ENCODE data around the gene SFRP2.

SFRP2 gene

GRCh38 chr4:153765894-153766293 lies 23.0 kb downstream of the SFRP2 start:
- H3K4me3 ChIP-seq (ENCODE audit: control insufficient read depth, low read depth, low read length): no peak overlapping the region
- no peak for DNase-seq (ENCODE audit: low read depth)
- TF ChIP-seq CTCF (IDR thresholded peaks at IDR 0.05; ENCODE audit: control insufficient read depth, insufficient read depth, low read depth, low read length, missing control alignments): no peak

DNA sequence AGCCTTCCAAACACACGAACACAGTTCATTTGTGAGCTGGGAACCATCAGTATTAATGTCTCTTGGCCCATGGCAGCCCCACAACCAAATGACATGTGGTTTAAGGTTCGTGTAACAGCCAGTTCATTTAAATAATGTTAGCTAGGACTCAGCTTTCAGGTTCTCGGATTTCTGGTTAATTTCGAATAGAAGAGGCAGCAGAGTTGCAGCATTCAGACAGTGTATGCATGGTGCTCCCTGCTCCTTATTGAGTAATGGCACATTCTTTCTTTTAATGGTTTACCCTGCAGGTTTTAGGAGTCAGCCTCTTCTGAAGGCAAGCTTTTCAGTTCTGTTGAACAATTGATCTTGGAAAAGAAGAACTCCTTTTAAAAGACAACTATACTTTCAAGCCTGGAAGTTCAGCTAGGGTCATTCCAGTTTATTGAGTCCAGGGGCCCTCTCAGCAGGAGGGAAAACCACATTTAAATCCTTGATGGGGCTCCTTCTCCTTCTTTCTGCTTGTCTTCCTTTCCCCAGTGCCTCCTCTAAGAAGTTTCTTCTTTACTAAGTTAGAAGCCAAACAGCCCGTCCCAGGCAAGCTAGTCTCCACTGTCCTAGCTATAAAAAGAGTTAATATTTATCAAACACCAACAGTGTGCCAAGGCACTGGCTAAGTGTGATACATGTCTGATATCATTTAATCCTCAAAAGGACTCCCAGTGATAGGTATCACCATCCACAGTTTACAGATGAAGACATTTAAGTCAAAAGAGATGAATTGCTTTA lies 24.1 kb downstream of the SFRP2 start:
- no peak for TF ChIP-seq CTCF (IDR thresholded peaks at IDR 0.05; ENCODE audit: control insufficient read depth, insufficient read depth, low read depth, low read length, missing control alignments)
- DNase-seq (ENCODE audit: low read depth): no peak
- no peak overlapping the region for H3K4me3 ChIP-seq (ENCODE audit: control insufficient read depth, low read depth, low read length)

DNA sequence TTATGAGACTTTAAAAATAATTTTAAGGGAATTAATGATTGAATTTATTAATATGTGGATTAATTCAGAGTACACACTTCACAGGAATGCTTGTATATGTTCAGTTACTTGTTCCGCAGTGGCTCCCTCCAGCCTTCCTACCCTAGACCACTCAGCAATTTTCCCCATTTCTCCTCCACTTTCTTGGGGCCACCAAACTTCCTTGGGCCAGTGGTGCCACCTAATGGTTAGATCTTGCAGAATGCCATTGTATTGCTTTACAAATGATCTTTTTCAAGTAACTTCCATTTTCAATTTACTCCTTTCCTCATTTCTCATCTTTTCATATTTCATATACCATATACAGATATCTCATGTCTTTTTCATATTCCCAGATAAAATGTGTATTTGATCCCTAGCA lies 25.5 kb downstream of the SFRP2 start:
- peak; percentile 7 for TF ChIP-seq CTCF (IDR thresholded peaks at IDR 0.05; ENCODE audit: control insufficient read depth, insufficient read depth, low read depth, low read length, missing control alignments)
- no peak for DNase-seq (ENCODE audit: low read depth)
- no peak overlapping the region for H3K4me3 ChIP-seq (ENCODE audit: control insufficient read depth, low read depth, low read length)

DNA sequence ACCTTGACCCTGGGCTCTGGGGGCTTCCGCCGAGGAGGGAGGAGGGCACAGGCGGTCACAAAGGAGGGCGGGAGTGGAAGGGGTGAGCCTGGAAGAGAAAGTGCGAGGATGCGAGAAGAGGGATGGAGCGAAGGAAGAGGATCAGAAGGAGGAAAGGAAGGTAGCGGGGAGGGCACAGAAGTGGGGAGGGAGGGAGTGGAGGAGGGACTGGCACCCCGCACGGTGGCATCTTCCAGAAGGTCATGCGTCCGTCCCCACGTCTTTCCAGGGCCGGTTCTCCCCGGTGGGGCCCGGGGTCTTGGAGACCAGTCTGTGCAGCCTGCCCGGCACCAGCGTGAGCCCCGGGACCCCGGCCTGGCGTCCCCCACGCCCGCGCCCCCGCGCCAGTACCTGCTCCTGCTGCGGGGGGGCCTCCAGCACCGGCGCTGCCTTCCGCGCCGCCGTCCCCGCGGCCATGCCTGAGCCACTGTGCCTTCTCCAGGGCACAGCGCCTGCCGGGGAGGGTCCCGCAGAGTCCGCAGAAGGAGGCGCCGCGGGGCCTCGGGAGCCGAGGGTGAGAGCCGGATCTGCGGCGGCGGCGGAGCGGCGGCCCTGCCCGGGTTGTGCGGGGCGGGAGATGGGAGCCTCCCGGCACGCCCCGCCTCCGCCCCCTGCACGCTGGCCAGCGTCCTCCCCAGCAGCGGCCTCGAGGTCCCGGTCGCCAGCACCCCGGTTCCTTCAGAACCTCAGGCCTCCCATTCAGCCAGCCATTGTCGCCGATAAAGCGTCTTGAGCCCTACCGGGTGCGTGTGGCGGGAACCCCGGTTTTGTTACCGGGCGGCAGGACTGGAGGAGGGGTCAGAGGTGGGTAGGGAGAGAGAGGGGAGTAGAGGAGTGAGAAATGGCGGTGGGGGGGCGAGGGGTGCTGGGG lies 29.2 kb downstream of the SFRP2 start, which contains the start of gene RNF175:
RNF175 (minus strand) TSS at position 618 of the 910 bp plus-strand sequence; CDS start at position 456, 162 bp downstream.
- TF ChIP-seq CTCF (IDR thresholded peaks at IDR 0.05; ENCODE audit: control insufficient read depth, insufficient read depth, low read depth, low read length, missing control alignments): no peak
- H3K4me3 ChIP-seq (ENCODE audit: control insufficient read depth, low read depth, low read length): peak within 1 kb of the TSS; percentile 31
- no peak for DNase-seq (ENCODE audit: low read depth)

GRCh38 chr4:153758688-153759406 lies 30.0 kb downstream of the SFRP2 start:
- no peak for DNase-seq (ENCODE audit: low read depth)
- H3K4me3 ChIP-seq (ENCODE audit: control insufficient read depth, low read depth, low read length): peak overlapping the region; percentile 31
- TF ChIP-seq CTCF (IDR thresholded peaks at IDR 0.05; ENCODE audit: control insufficient read depth, insufficient read depth, low read depth, low read length, missing control alignments): no peak

- no peak for TF ChIP-seq CTCF (IDR thresholded peaks at IDR 0.05; ENCODE audit: control insufficient read depth, insufficient read depth, low read depth, low read length, missing control alignments)
- no peak overlapping the region for H3K4me3 ChIP-seq (ENCODE audit: control insufficient read depth, low read depth, low read length)
- DNase-seq (ENCODE audit: low read depth): no peak
Measured at GRCh38 chr4:153758136-153758535, 30.7 kb downstream of the SFRP2 start.
